ENCODE data around the gene NDUFS2.

- TF ChIP-seq CTCF (IDR thresholded peaks at IDR 0.05) (no peak), POLR2AphosphoS5 (IDR thresholded peaks at IDR 0.05) (no peak), POLR2A (IDR thresholded peaks at IDR 0.05) (no peak)
Measured at GRCh38 chr1:161259765-161260164, 57.6 kb downstream of the NDUFS2 start.

All from breast epithelium (tissue), 3 donors.